ENCODE measurements around the gene SLCO3A1. TPM values are rescaled to one million over a fixed set of nuclear protein-coding genes. Genes with fewer than 3 reads are reported as not detected.

Gene SLCO3A1
- total RNA-seq, 2 experiments from 2014 or later = 4.2 to 4.8 TPM

GRCh38 chr15:91891101-91891500 lies 37.6 kb downstream of the SLCO3A1 start:
- no peak for TF ChIP-seq CTCF (IDR thresholded peaks at IDR 0.05)
- Mint-ChIP-seq H3K4me1 (ENCODE audit: low read depth) (peaks cover 8% of the 10 kb centered on the region), H3K36me3 (ENCODE audit: low read depth) (peaks cover 5% of the 10 kb centered on the region), H3K27me3 (no peaks in the 10 kb centered on the region), H3K9me3 (no peaks in the 10 kb centered on the region), H3K4me3 (no peak overlapping the region), H3K27ac (no peak overlapping the region)
- ChIA-PET POLR2A (interaction anchor here (0.8 kb wide), 1 partner anchor 10 kb away, joined by 3 read pairs; no protein-coding TSS in a partner anchor), CTCF (no interaction called here)
- intact Hi-C loops (cut with micrococcal nuclease) = no loop called here
- ATAC-seq (no peak), DNase-seq (no peak)

- ChIA-PET POLR2A (interaction anchor here (0.8 kb wide), 1 partner anchor 10 kb away, joined by 3 read pairs; no protein-coding TSS in a partner anchor), CTCF (no interaction called here)
- intact Hi-C loops (cut with micrococcal nuclease) = no loop called here
Measured at GRCh38 chr15:91891788-91892345, 38.4 kb downstream of the SLCO3A1 start.

GRCh38 chr15:91892436-91892835 lies 38.9 kb downstream of the SLCO3A1 start:
- peaks cover 2% of the 10 kb centered on the region for H3K4me1 Mint-ChIP-seq (ENCODE audit: low read depth)
- TF ChIP-seq CTCF (IDR thresholded peaks at IDR 0.05) = no peak
- peaks cover 7% of the 10 kb centered on the region for H3K36me3 Mint-ChIP-seq (ENCODE audit: low read depth)
- no peaks in the 10 kb centered on the region for H3K27me3 Mint-ChIP-seq
- intact Hi-C loops (cut with micrococcal nuclease) = no loop called here
- no peak overlapping the region for H3K27ac Mint-ChIP-seq
- H3K4me3 Mint-ChIP-seq = no peak overlapping the region
- CTCF ChIA-PET = no interaction called here
- POLR2A ChIA-PET = no interaction called here
- DNase-seq = no peak
- H3K9me3 Mint-ChIP-seq = no peaks in the 10 kb centered on the region
- no peak for ATAC-seq

More at GRCh38 chr15:91891788-91892345, 38.4 kb downstream of the SLCO3A1 start:
- Mint-ChIP-seq H3K4me1 (ENCODE audit: low read depth) (peaks cover 2% of the 10 kb centered on the region), H3K9me3 (no peaks in the 10 kb centered on the region), H3K4me3 (no peak overlapping the region), H3K27me3 (no peaks in the 10 kb centered on the region), H3K27ac (no peak overlapping the region), H3K36me3 (ENCODE audit: low read depth) (peaks cover 7% of the 10 kb centered on the region)
- TF ChIP-seq CTCF (IDR thresholded peaks at IDR 0.05) = no peak
- no peak for ATAC-seq
- no peak for DNase-seq

GRCh38 chr15:91894606-91895005 lies 41.1 kb downstream of the SLCO3A1 start:
- ChIA-PET POLR2A (no interaction called here), CTCF (no interaction called here)
- no peaks in the 10 kb centered on the region for H3K4me1 Mint-ChIP-seq (ENCODE audit: low read depth)
- no peak for DNase-seq
- ATAC-seq = no peak
- no peaks in the 10 kb centered on the region for H3K9me3 Mint-ChIP-seq
- no peak for TF ChIP-seq CTCF (IDR thresholded peaks at IDR 0.05)
- no peak overlapping the region for H3K27ac Mint-ChIP-seq
- no peaks in the 10 kb centered on the region for H3K27me3 Mint-ChIP-seq
- peaks cover 7% of the 10 kb centered on the region for H3K36me3 Mint-ChIP-seq (ENCODE audit: low read depth)
- intact Hi-C loops (cut with micrococcal nuclease) = no loop called here
- no peak overlapping the region for H3K4me3 Mint-ChIP-seq

GRCh38 chr15:91895051-91895450 lies 41.5 kb downstream of the SLCO3A1 start:
- Mint-ChIP-seq H3K27ac (no peak overlapping the region), H3K36me3 (ENCODE audit: low read depth) (peaks cover 7% of the 10 kb centered on the region), H3K4me1 (ENCODE audit: low read depth) (no peaks in the 10 kb centered on the region), H3K27me3 (no peaks in the 10 kb centered on the region), H3K4me3 (no peak overlapping the region), H3K9me3 (no peaks in the 10 kb centered on the region)
- intact Hi-C loops (cut with micrococcal nuclease) = no loop called here
- POLR2A ChIA-PET = interaction anchor here (0.8 kb wide), 1 partner anchor 19 kb away, joined by 3 read pairs; no protein-coding TSS in a partner anchor
- CTCF ChIA-PET = interaction anchor here (1.1 kb wide), 1 partner anchor 46 kb away, joined by 3 read pairs; no protein-coding TSS in a partner anchor
- ATAC-seq = no peak
- TF ChIP-seq CTCF (IDR thresholded peaks at IDR 0.05) = no peak
- DNase-seq = no peak

All from activated CD8-positive, alpha-beta T cell treated with anti-CD3 and anti-CD28 coated beads for 36 hours (primary cell).